Esophagus squamous epithelium (tissue), 4 donors: ENCODE results near the gene RMND1.

Source experiments
- CTCF ChIP-seq, 6 experiments: fragments of 450-650 bp in 4 of 6; fragments of 200-600 bp in 2 of 6; sonication (generic) in 2 of 6; IDR thresholded peaks; one replicate each; pipeline ENCODE4 v1.5.1; 2016 to 2019; ENCODE audit warnings: antibody characterized with exemption in 6 of 6, mild to moderate bottlenecking in 4 of 6, moderate library complexity in 4 of 6
- POLR2A ChIP-seq, 4 donors: fragments of 450-650 bp; IDR thresholded peaks; one replicate each; pipeline ENCODE4 v1.6.1; 2017; ENCODE audit warnings: antibody characterized with exemption in 4 of 4, mild to moderate bottlenecking in 4 of 4, moderate library complexity in 3 of 4

GRCh38 chr6:151499551-151499950 lies 47.6 kb upstream of the RMND1 start:
- TF ChIP-seq CTCF (IDR thresholded peaks at IDR 0.05) (no peak), POLR2A (IDR thresholded peaks at IDR 0.05) (no peak)
